Kidney epithelial cell (primary cell): Measurements from ENCODE around the gene GFI1. TPM values are rescaled to one million over a fixed set of nuclear protein-coding genes. Genes with fewer than 3 reads are reported as not detected.
"Not testable (repeated sequence)": the region's sequence is repeated elsewhere in the genome, so short reads cannot be mapped to it uniquely, and the experiment has no call there.

ENCODE experiments used
- DNase-seq: peaks from one replicate; pipeline ENCODE4 v3.0.0-alpha.2; 2010; ENCODE audit warnings: low read depth
- H3K27me3 ChIP-seq: 2 replicates; pipeline ENCODE4 v1.6.0; 2011; ENCODE audit warnings: low read length; ENCODE audit not compliant: control insufficient read depth, insufficient read depth
- H3K36me3 ChIP-seq: 2 replicates; pipeline ENCODE4 v1.5.1; 2011; ENCODE audit warnings: low read length; ENCODE audit not compliant: control insufficient read depth, insufficient read depth
- H3K4me3 ChIP-seq: 2 replicates; pipeline ENCODE4 v1.5.1; 2011; ENCODE audit warnings: low read depth, mild to moderate bottlenecking, control low read depth, low read length
- total RNA-seq: library from RNA; depleted of rRNA; stranded (reverse); fragments of >200 nt; gene quantifications from 2 replicates; pipeline ENCODE4 v1.2.3, GENCODE V29; 2015
- TF ChIP-seq, protein P1 (sequence below): IDR thresholded peaks from 2 replicates; pipeline ENCODE4 v1.5.1; 2011; ENCODE audit warnings: mild to moderate bottlenecking, moderate library complexity, low read length, control low read depth, inconsistent platforms; ENCODE audit not compliant: insufficient read depth, poor library complexity, severe bottlenecking

GFI1 gene
- total RNA-seq, 1 donor from 2014 or later, result 1.3 TPM

- TF ChIP-seq, protein P1, sequence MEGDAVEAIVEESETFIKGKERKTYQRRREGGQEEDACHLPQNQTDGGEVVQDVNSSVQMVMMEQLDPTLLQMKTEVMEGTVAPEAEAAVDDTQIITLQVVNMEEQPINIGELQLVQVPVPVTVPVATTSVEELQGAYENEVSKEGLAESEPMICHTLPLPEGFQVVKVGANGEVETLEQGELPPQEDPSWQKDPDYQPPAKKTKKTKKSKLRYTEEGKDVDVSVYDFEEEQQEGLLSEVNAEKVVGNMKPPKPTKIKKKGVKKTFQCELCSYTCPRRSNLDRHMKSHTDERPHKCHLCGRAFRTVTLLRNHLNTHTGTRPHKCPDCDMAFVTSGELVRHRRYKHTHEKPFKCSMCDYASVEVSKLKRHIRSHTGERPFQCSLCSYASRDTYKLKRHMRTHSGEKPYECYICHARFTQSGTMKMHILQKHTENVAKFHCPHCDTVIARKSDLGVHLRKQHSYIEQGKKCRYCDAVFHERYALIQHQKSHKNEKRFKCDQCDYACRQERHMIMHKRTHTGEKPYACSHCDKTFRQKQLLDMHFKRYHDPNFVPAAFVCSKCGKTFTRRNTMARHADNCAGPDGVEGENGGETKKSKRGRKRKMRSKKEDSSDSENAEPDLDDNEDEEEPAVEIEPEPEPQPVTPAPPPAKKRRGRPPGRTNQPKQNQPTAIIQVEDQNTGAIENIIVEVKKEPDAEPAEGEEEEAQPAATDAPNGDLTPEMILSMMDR, result no peak
- H3K36me3 ChIP-seq, result no peaks in the 10 kb centered on the region
- H3K4me3 ChIP-seq, result no peak overlapping the region
- no peak for DNase-seq
- H3K27me3 ChIP-seq, result no peaks in the 10 kb centered on the region
These were observed 42.8 kb downstream of the GFI1 start for GRCh38 chr1:92443893-92444292.

DNA sequence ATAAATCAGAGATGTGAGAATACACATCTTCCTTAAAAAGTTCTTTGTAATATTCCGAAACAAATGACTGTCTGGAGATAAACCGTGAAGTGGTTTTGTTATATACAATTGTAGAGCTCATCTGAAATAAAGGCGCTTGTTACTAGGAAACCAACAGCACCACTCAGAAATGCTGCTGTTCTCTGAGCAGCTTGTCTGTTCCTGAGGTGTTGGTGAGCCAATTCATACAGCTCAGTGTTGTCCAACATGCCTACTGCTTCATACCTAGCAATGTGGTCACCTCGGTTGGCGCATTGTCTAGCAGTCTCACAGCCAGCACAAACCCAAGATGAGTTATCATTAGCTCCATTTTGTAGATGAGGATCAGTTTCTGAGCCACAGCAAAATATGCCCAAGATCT lies 44.4 kb downstream of the GFI1 start:
- Histone ChIP-seq H3K4me3 (no peak overlapping the region), H3K36me3 (no peaks in the 10 kb centered on the region), H3K27me3 (no peaks in the 10 kb centered on the region)
- DNase-seq, result no peak
- TF ChIP-seq, protein P1, result no peak

GRCh38 chr1:92441697-92442342 lies 44.9 kb downstream of the GFI1 start:
- Histone ChIP-seq H3K36me3 (no peaks in the 10 kb centered on the region), H3K27me3 (no peaks in the 10 kb centered on the region), H3K4me3 (no peak overlapping the region)
- TF ChIP-seq, protein P1, result no peak
- DNase-seq, result no peak

GRCh38 chr1:92441316-92441696 lies 45.4 kb downstream of the GFI1 start:
- no peaks in the 10 kb centered on the region for H3K27me3 ChIP-seq
- TF ChIP-seq, protein P1, result no peak
- no peaks in the 10 kb centered on the region for H3K36me3 ChIP-seq
- no peak for DNase-seq
- no peak overlapping the region for H3K4me3 ChIP-seq

DNA sequence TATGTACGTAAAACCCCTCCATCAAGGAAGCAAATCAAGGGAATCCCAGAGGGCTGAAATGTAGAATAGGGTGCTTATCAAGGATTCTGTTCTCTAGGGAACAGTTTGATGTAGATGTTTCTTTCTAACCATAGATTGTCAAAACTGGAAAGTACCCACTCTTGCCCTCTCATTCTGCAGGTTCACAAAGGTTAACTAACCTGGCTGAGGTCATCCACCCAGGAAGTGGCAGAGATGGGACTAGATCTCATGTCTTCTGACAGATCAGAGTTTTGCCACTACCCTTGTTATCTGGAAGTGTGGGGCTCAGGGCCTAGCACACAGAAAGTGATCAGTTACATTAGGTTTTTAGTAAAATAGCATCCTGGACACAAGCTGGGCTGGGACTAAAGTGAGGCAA lies 47.4 kb downstream of the GFI1 start:
- DNase-seq, result no peak
- no peak overlapping the region for H3K4me3 ChIP-seq
- H3K36me3 ChIP-seq, result no peaks in the 10 kb centered on the region
- no peaks in the 10 kb centered on the region for H3K27me3 ChIP-seq
- TF ChIP-seq, protein P1, result no peak

GRCh38 chr1:92434572-92434971 lies 52.2 kb downstream of the GFI1 start:
- DNase-seq, H3K36me3 ChIP-seq, H3K4me3 ChIP-seq, H3K27me3 ChIP-seq: not testable (repeated sequence)
